Stomach (tissue), 9 donors: ENCODE data around the gene NFXL1. TPM values are rescaled to one million over a fixed set of nuclear protein-coding genes. Genes with fewer than 3 reads are reported as not detected.

Source experiments
- DNase-seq, 2 donors: peaks; one replicate each; pipeline versions ENCODE4 v3.0.0 to v3.0.0-alpha.2; 2013 to 2019
- H3K27ac ChIP-seq, 5 donors: fragments of 200-600 bp in 4 of 5; sonication (generic) in 4 of 5; one replicate each; pipeline ENCODE4 v1.5.1; 2013 to 2019; ENCODE audit warnings: mild to moderate bottlenecking in 1 of 5, moderate library complexity in 1 of 5
- H3K27me3 ChIP-seq, 3 donors: fragments of 200-600 bp; sonication (generic); one replicate each; pipeline ENCODE4 v1.5.1; 2017 to 2019; ENCODE audit warnings: mixed run types in 1 of 3
- H3K36me3 ChIP-seq, 4 donors: fragments of 200-600 bp; sonication (generic); 1 replicate in 3 of 4; 2 replicates in 1 of 4; pipeline ENCODE4 v1.5.1; 2016 to 2019
- H3K4me1 ChIP-seq, 4 donors: fragments of 200-600 bp; sonication (generic); one replicate each; pipeline ENCODE4 v1.5.1; 2016 to 2019
- H3K4me3 ChIP-seq, 4 donors: fragments of 200-600 bp; sonication (generic) in 3 of 4; one replicate each; pipeline ENCODE4 v1.5.1; 2016 to 2019; ENCODE audit warnings: mild to moderate bottlenecking in 1 of 4
- H3K9me3 ChIP-seq, 4 donors: fragments of 200-600 bp; sonication (generic); one replicate each; pipeline ENCODE4 v1.5.1; 2016 to 2019
- EP300 ChIP-seq: sonication (generic); formaldehyde crosslinking; IDR thresholded peaks from one replicate; pipeline ENCODE4 v1.6.1; 2017; ENCODE audit warnings: antibody characterized with exemption
- POLR2A ChIP-seq, 4 donors: fragments of 450-650 bp; IDR thresholded peaks; one replicate each; pipeline ENCODE4 v1.6.1; 2016; ENCODE audit warnings: antibody characterized with exemption in 4 of 4, control low read depth in 2 of 4, mild to moderate bottlenecking in 1 of 4, moderate library complexity in 1 of 4
- POLR2AphosphoS5 ChIP-seq, 3 donors: sonication (generic); formaldehyde crosslinking; IDR thresholded peaks; one replicate each; pipeline ENCODE4 v1.6.1; 2016; ENCODE audit warnings: antibody characterized with exemption in 3 of 3
- WGBS, 5 donors: extraction: QIAGEN DNeasy Blood & Tissue Kit in 3 of 5; methylation state at CpG; one replicate each; pipeline versions ENCODE4 v1.1.5 to v1.1.7; 2013 to 2018; 5-methylcytosine and 5-hydroxymethylcytosine counted together
- intact Hi-C: fragments of 100-400 bp; cut with DNase I; formaldehyde crosslinking; loops from one replicate; pipeline ENCODE4 v1.15.1; 2023; ENCODE audit warnings: low total_unique reads
- polyA plus RNA-seq, 3 donors: library from polyadenylated mRNA; stranded (reverse); fragments of 200-250 nt; gene quantifications; one replicate each; pipeline ENCODE4 v1.2.3, GENCODE V29; 2013
- total RNA-seq, 5 donors: library from RNA; depleted of rRNA; stranded (reverse); fragments of >200 nt; gene quantifications; one replicate each; pipeline versions ENCODE4 v1.1.0 to v1.2.3, GENCODE V29; 2014 to 2016
- TF ChIP-seq, protein P1 (sequence below), 7 experiments: fragments of 450-650 bp in 4 of 7; fragments of 200-600 bp in 3 of 7; sonication (generic) in 3 of 7; IDR thresholded peaks; one replicate each; pipeline ENCODE4 v1.5.1; 2016 to 2019; ENCODE audit warnings: antibody characterized with exemption in 7 of 7, control low read depth in 2 of 7, mild to moderate bottlenecking in 1 of 7
- donor health status: healthy with polysubstance abuse.
- donor health status: Bipolar disorder and iron deficiency.
- donor health status: healthy.

The NFXL1 gene
- total and polyA plus RNA-seq, 8 donors, result 3.2 to 23.7 (median 13.7) TPM

DNA sequence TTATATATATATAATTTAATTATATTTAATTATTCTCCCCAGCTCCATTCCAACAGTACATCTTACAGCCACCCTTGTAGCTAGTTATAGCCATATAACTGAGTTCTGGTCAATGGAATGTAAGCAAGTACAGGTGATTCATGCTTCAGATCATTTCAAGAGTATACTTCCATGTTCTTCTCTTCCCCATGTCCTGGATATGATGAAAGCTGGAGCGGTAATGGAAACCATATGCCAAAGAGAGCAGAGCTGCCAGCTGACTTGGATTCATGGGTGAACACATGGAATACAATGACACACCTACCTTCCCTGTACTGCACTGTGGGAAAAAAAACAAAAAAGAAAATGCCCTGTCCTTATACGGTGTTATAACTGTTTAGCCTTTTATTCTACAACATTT, 59.0 kb downstream of the NFXL1 start:
- no peaks in the 10 kb centered on the region for H3K9me3 ChIP-seq
- H3K27me3 ChIP-seq, result no peaks in the 10 kb centered on the region
- H3K4me1 ChIP-seq, result no peaks in the 10 kb centered on the region
- no peak for TF ChIP-seq POLR2A (IDR thresholded peaks at IDR 0.05)
- TF ChIP-seq, protein P1, sequence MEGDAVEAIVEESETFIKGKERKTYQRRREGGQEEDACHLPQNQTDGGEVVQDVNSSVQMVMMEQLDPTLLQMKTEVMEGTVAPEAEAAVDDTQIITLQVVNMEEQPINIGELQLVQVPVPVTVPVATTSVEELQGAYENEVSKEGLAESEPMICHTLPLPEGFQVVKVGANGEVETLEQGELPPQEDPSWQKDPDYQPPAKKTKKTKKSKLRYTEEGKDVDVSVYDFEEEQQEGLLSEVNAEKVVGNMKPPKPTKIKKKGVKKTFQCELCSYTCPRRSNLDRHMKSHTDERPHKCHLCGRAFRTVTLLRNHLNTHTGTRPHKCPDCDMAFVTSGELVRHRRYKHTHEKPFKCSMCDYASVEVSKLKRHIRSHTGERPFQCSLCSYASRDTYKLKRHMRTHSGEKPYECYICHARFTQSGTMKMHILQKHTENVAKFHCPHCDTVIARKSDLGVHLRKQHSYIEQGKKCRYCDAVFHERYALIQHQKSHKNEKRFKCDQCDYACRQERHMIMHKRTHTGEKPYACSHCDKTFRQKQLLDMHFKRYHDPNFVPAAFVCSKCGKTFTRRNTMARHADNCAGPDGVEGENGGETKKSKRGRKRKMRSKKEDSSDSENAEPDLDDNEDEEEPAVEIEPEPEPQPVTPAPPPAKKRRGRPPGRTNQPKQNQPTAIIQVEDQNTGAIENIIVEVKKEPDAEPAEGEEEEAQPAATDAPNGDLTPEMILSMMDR (IDR thresholded peaks at IDR 0.05), result no peak
- no peak for TF ChIP-seq EP300
- TF ChIP-seq POLR2AphosphoS5 (IDR thresholded peaks at IDR 0.05), result no peak
- no peak for DNase-seq
- H3K36me3 ChIP-seq, result peaks cover 4 to 28% (median 23%) of the 10 kb centered on the region in 4 donors
- intact Hi-C loops, result no loop called here
- no peak overlapping the region for H3K4me3 ChIP-seq
- WGBS, 5 donors, result 91 to 99% (median 95%) methylated on average over 2 of the region's 2 CpGs
- no peak overlapping the region for H3K27ac ChIP-seq

DNA sequence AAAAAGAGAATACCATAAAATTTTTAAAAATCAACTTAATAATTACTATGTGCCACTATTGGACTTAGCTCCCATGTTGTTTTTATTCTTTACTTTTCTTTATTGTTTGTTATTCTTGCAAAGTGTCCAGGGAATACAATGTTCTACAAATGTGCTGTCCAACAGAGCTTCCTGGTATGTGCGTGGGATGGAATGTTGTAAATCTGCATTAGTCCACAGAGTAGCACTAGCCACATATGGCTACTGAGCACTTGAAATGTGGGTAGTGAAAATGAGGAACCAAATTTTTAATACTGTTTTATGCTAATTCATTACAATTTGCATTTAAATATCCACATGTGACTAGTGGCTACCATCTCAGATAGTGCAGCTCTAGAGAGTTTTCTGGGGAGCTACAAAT, 62.2 kb downstream of the NFXL1 start:
- no peak overlapping the region for H3K4me3 ChIP-seq
- intact Hi-C loops, result no loop called here
- no peaks in the 10 kb centered on the region for H3K4me1 ChIP-seq
- 76 to 88% (median 79%) methylated on average over 1 of the region's 1 CpG for WGBS, 5 donors
- peak in 1 of 2 donors; percentile 5 for DNase-seq
- H3K27me3 ChIP-seq, result no peaks in the 10 kb centered on the region
- no peak overlapping the region for H3K27ac ChIP-seq
- H3K36me3 ChIP-seq, result peaks cover 4 to 55% (median 43%) of the 10 kb centered on the region in 4 donors
- H3K9me3 ChIP-seq, result no peaks in the 10 kb centered on the region
- TF ChIP-seq, protein P1 (IDR thresholded peaks at IDR 0.05), result no peak
- TF ChIP-seq POLR2A (IDR thresholded peaks at IDR 0.05) (no peak), EP300 (no peak), POLR2AphosphoS5 (IDR thresholded peaks at IDR 0.05) (no peak)

DNA sequence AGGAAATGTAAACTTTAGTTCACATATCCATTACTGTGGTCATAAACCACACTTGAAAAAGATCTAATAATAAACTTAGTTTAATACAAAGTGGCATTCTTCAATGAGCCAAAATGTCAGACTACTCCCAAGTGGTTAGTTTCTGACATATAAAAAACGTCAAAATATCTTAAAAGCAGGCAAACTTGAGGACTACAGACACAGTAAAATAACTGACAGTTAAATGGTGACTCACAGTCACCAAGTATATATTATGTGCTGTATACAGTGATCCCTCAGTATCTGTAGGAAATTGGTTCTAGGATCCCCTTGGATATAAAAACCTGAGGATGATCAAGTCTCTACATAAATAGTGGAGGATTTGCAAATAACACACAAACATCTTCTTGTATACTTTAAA, 64.9 kb downstream of the NFXL1 start:
- H3K4me3 ChIP-seq, result no peak overlapping the region
- DNase-seq, result no peak
- H3K36me3 ChIP-seq, result peaks cover 4 to 61% (median 51%) of the 10 kb centered on the region in 4 donors
- H3K4me1 ChIP-seq, result no peaks in the 10 kb centered on the region
- TF ChIP-seq EP300, result no peak
- TF ChIP-seq, protein P1 (IDR thresholded peaks at IDR 0.05), result no peak
- no peak for TF ChIP-seq POLR2AphosphoS5 (IDR thresholded peaks at IDR 0.05)
- no peak for TF ChIP-seq POLR2A (IDR thresholded peaks at IDR 0.05)
- no peaks in the 10 kb centered on the region for H3K9me3 ChIP-seq
- H3K27me3 ChIP-seq, result no peaks in the 10 kb centered on the region
- H3K27ac ChIP-seq, result no peak overlapping the region
- intact Hi-C loops, result no loop called here
- WGBS, 5 donors, result 62 to 76% (median 70%) methylated on average over 1 of the region's 1 CpG

DNA sequence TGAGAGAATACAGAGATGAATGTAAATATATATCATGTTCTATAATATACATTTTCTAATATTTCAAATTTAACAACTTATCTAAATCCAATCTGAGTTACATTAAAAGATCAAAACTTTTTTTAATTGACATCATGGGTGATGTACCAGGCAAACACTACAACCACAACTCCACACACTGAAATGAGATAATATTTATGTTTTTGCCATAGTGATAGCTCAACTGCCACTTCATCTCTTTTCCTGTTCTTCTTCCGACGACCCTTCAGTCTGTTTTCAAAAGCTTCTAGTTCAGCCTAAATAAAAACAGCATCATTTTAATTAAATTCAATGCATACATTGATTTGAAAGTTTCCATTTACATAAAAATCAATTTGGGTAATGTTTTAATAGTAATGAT, 66.3 kb downstream of the NFXL1 start:
- H3K27ac ChIP-seq, result no peak overlapping the region
- peaks cover 4 to 61% (median 52%) of the 10 kb centered on the region in 4 donors for H3K36me3 ChIP-seq
- TF ChIP-seq POLR2A (IDR thresholded peaks at IDR 0.05) (no peak), EP300 (no peak), POLR2AphosphoS5 (IDR thresholded peaks at IDR 0.05) (no peak)
- TF ChIP-seq, protein P1 (IDR thresholded peaks at IDR 0.05), result no peak
- no peaks in the 10 kb centered on the region for H3K9me3 ChIP-seq
- no peak for DNase-seq
- H3K27me3 ChIP-seq, result no peaks in the 10 kb centered on the region
- H3K4me3 ChIP-seq, result no peak overlapping the region
- 80 to 92% (median 90%) methylated on average over 2 of the region's 2 CpGs for WGBS, 5 donors
- H3K4me1 ChIP-seq, result no peaks in the 10 kb centered on the region
- intact Hi-C loops, result no loop called here
